ENCODE data around the gene RPL37.
"Not testable (repeated sequence)": the region's sequence is repeated elsewhere in the genome, so short reads cannot be mapped to it uniquely, and the experiment has no call there.

RPL37 gene

GRCh38 chr5:40794877-40795276 is 40.1 kb downstream of the RPL37 start:
- DNase-seq, result not testable (repeated sequence)

- DNase-seq, result not testable (repeated sequence)
Observed at GRCh38 chr5:40794340-40794739, 40.7 kb downstream of the RPL37 start.

GRCh38 chr5:40792691-40793090 is 42.3 kb downstream of the RPL37 start:
- not testable (repeated sequence) for DNase-seq

GRCh38 chr5:40791715-40792139 is 43.3 kb downstream of the RPL37 start:
- DNase-seq, result no peak

GRCh38 chr5:40790947-40791593 is 44.0 kb downstream of the RPL37 start:
- no peak for DNase-seq

GRCh38 chr5:40788941-40789340 is 46.1 kb downstream of the RPL37 start:
- not testable (repeated sequence) for DNase-seq

- no peak for DNase-seq
Observed at GRCh38 chr5:40787986-40788385, 47.0 kb downstream of the RPL37 start.

- not testable (repeated sequence) for DNase-seq
Observed at GRCh38 chr5:40786664-40787063, 48.4 kb downstream of the RPL37 start.

GRCh38 chr5:40784916-40785315 is 50.1 kb downstream of the RPL37 start:
- DNase-seq, result no peak

- DNase-seq, result no peak
Observed at GRCh38 chr5:40784027-40784653, 50.9 kb downstream of the RPL37 start.

- no peak for DNase-seq
Observed at GRCh38 chr5:40781843-40782409, 53.1 kb downstream of the RPL37 start.

- no peak for DNase-seq
Observed at GRCh38 chr5:40780858-40781257, 54.2 kb downstream of the RPL37 start.

GRCh38 chr5:40780199-40780598 is 54.8 kb downstream of the RPL37 start:
- DNase-seq, result no peak

- DNase-seq, result no peak
Observed at GRCh38 chr5:40779561-40779960, 55.5 kb downstream of the RPL37 start.

GRCh38 chr5:40778133-40778532 is 56.9 kb downstream of the RPL37 start:
- no peak for DNase-seq

GRCh38 chr5:40776658-40776977 is 58.4 kb downstream of the RPL37 start:
- no peak for DNase-seq

GRCh38 chr5:40775846-40776657 is 59.0 kb downstream of the RPL37 start:
- no peak for DNase-seq
